ENCODE measurements around the gene USP6NL.

Gene USP6NL

DNA sequence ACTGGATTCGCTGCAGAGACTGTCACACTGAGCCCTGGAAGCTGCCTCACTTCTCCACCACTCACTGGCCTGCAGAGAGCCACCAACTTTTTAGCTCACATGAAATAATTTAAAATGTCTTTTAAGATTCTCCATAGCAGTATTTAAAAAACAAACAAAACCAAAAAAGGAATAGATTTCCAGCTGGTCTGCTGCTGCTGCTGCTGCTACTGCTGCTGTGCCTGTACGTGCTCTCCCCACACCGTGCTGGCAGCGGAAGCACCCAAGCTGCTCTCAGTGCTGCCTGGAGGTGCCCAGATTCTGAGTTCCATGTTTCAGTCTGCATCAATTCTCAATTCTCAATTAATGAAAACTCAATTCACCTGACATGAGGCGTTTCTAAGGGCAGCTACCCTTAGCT is 146.0 kb downstream of the USP6NL start:
- in situ Hi-C loops (cut with MboI; ENCODE audit: low pct_unique_long_range_greater_than_20kb, low sequenced_read_pairs): no loop called here
- DNase-seq: no peak

DNA sequence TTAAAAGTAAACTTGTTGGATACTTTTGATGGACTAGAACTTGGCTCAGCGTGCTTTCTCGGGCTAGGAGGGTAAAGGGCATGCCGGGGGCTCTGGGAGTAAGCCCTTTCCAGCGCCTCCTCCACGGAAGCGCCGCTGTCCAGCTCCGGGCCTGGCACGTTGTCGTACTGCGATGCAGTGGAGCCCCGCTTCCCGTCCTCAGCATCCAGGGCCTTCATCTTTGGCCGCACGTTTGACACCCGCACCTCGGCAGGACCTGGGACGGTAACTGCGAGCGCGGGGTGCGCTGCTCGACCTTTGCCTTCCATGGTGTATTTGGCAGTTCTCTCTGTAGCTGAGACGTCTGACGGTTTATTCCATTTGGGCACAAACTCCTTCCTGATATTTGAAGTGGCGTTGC is 148.3 kb downstream of the USP6NL start:
- no peak for DNase-seq
- in situ Hi-C loops (cut with MboI; ENCODE audit: low pct_unique_long_range_greater_than_20kb, low sequenced_read_pairs): no loop called here

DNA sequence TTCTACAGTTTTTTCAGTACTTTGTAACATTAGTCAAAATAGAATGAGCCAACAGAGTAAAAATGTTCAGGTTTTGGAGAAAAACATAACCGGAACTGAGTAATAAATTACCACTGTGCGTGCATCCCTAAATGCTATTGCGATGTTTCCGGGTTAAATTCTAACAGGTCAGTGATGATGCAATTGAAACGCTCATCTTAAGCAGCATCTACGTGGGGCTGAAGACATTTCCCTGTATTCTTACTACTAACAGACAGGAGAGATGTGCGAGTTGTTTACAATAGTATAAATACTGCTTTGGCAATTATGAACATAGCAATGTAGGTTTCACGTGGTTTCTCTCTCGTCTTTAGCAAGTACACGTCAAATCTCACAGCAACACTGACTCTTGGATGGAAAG is 149.4 kb downstream of the USP6NL start:
- no peak for DNase-seq
- in situ Hi-C loops (cut with MboI; ENCODE audit: low pct_unique_long_range_greater_than_20kb, low sequenced_read_pairs): no loop called here

DNA sequence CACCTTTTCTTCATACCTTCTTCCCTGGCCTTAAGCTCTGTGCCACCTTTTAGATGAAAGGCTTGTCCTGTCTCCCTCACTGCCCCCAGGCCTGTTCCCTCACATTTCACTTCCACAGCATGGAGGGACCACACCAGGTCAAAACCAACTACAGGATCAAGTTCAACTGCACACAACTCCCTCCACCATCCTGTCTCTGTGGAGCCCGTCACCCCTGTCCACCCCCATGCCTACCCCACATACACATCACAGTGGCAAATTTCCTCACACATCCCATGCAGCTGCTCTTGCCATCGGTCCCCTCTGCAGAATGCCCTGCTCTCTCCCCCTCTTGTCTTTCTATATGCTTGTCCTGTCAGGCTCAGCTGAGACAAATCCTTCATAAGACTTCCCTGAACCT is 154.1 kb downstream of the USP6NL start:
- in situ Hi-C loops (cut with MboI; ENCODE audit: low pct_unique_long_range_greater_than_20kb, low sequenced_read_pairs): no loop called here
- no peak for DNase-seq

DNA sequence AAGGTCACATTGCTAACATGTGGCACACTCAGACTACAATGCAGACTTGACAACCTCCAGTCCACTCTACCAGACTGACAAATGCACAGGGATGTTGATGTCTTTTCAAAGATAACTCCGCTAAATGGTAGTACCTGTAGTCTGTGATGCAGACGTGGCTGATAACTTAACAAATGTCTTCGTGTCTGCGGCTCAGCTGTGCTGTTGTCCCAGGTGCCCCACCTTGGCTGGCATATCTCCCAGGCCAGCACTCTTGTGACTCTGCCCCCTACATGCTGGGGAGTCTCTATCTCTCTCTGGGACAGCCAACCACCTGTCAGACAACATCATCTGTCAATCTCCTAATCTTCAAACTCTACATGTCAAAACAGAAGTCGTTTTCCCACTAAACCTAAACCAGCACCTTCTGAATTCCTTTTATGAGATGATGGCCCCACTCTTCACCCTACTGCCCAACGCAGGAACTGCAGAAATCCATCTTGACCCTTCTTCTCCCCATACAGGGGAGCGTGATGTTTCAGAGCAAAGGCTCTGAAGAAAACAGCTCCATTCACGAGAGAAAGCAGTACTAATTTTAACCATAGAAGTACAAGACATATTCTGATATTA is 156.4 kb downstream of the USP6NL start:
- in situ Hi-C loops (cut with MboI; ENCODE audit: low pct_unique_long_range_greater_than_20kb, low sequenced_read_pairs): no loop called here
- no peak for DNase-seq

DNA sequence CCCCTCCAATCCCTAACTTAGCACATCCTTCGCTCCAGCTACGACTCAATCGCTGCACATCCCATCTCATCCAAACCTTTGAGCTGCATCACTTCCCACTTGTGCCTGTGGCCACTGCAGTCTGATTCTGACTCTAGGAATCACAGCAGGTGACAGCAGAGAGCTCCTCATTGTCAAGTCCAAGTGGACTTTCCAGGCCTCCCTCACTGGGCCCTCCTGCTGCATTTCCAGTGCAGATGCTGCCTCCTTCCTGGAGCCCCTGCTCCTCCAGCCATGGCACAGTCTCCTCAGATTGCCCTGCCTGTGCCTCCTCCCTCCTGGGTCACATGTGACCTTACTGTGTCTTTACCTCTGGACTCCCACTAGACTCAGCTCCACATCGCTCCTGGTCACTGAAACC is 157.3 kb downstream of the USP6NL start:
- in situ Hi-C loops (cut with MboI; ENCODE audit: low pct_unique_long_range_greater_than_20kb, low sequenced_read_pairs): no loop called here
- DNase-seq: no peak

DNA sequence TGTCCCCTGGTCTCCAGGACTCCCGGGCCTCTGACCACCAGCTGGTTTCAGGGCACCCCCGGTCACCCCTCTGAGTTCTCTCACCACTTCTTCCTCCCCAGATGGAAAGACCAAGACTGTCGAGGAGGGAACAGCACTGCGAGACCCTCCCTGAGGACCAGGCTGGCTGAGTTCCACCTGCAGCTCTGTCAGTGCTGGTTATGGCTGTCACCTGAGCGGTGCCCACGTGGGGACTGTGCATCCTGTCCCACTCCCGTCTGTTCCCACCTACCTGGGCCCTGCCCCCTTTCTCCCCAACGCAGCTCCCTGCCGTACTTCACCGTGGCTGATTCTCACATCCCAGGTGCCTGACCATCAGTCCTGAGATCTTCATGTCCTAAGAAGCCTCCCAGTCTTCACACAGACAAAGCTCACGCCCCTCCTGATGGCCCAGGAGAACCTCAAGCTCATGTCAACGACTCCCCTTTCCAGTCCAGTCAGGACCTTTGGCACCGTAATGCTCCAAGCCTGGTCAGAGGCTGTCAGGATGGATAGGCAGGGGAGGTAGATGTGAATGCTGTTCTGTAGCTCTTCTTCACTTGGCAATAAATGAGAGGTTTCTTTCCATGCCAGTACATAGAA is 159.7 kb downstream of the USP6NL start:
- in situ Hi-C loops (cut with MboI; ENCODE audit: low pct_unique_long_range_greater_than_20kb, low sequenced_read_pairs): no loop called here
- no peak for DNase-seq

DNA sequence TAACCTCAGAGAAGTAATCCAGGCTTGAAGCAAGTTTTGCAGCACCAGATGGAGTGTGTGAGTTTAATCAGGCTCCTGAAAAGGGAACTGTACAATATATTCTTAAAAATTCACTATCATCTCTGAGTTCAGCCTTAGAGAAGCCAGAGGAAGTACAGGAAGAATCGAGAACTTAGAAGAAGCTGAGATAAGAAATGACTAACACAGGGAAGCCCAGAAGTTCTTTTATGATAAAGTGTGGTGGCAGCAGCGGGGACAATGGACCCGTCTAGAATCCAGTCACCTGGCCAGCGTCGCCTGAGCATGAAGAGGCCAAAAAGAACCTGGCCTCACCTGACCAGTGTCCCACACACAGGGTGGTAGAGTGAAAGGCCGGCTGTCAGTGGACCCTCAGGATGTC is 161.0 kb downstream of the USP6NL start:
- in situ Hi-C loops (cut with MboI; ENCODE audit: low pct_unique_long_range_greater_than_20kb, low sequenced_read_pairs): no loop called here
- DNase-seq: no peak

DNA sequence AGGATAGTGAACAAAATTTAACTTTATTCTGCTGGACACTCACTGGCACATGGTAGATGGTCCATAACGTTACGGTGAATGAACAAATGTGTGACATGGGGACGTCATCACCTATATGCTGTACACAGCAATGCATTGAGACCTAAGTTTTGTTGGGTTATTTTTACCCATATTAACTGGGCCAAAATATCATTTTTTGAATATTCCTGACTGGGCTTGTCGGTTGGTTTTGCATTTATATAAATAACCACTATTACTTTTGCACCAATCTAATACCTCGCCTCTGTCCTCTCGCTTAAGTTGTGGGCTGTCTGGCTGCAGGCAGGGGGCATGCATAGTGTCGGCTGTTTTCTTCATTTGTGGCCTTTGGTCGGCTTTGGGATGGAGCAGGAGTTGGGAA is 161.7 kb downstream of the USP6NL start:
- DNase-seq: no peak
- in situ Hi-C loops (cut with MboI; ENCODE audit: low pct_unique_long_range_greater_than_20kb, low sequenced_read_pairs): no loop called here

DNA sequence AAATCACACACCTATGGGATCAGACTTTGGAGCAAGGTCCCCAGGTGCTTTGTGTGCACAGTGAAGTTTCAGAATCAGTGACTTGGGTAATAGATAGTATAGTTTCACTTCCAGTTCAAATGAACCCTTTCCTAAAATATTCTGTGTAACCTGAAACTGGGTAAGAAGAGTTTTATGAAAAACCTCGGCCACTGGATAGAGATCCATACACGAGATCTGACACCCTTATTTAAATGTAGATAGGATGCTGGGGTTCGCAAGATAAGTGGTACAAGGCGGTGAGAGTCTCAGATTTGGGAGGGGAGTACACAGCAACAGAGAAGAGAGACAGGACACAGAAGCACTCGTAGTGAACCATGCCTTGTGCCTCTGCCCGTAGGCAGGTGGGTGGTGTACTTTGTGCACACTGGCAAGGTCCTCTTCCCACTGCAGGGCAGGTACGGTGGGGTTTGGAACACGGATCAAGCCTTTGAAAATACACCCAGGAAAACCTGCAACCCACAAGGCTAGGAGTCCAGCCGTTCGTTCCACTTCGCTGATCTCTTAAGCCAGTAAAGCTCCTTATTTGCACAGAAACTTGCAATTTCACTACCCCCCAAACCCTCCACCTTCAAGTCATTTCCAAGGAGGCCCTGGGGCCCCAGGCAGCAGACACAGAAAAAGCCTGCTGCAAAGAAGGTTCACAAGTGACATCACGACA is 162.8 kb downstream of the USP6NL start:
- no peak for DNase-seq
- in situ Hi-C loops (cut with MboI; ENCODE audit: low pct_unique_long_range_greater_than_20kb, low sequenced_read_pairs): no loop called here

DNA sequence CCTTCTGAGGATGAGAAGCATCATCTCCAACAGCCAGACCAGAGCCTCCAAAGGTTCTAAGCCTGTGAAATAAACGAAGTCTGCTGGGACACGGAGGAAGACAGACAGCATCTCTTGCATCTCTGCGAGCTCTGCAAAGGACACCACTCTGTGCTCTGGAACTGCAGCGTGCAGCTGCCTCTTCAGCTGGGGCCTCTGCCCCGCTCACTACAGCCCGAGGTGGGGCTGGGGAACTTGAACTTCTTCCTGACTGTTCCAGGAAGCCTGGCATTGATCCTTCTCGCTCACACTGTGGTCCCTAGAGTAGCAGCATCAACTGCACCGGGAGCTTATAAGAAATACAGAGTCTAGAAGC is 163.3 kb downstream of the USP6NL start:
- DNase-seq: no peak
- in situ Hi-C loops (cut with MboI; ENCODE audit: low pct_unique_long_range_greater_than_20kb, low sequenced_read_pairs): no loop called here

DNA sequence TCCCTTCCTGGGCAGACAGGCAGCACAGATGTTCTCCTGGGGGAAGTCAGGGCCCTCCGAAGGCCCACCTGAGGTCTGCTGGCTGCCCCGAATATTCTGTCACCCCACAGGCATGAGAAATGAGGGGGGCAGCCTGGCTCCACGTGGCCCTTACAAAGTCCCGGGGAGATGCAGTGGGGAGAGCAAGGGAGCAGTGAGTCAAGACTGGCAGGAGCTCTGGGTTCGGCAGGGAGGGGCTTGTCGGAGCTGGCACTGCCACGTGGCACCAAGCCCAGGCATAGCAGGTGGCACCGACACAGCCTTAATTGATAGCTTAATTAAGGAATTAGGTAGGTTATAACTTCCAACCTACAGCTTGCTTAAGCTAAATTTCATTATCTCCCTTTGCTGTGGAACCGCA is 163.9 kb downstream of the USP6NL start:
- in situ Hi-C loops (cut with MboI; ENCODE audit: low pct_unique_long_range_greater_than_20kb, low sequenced_read_pairs): no loop called here
- DNase-seq: no peak

DNA sequence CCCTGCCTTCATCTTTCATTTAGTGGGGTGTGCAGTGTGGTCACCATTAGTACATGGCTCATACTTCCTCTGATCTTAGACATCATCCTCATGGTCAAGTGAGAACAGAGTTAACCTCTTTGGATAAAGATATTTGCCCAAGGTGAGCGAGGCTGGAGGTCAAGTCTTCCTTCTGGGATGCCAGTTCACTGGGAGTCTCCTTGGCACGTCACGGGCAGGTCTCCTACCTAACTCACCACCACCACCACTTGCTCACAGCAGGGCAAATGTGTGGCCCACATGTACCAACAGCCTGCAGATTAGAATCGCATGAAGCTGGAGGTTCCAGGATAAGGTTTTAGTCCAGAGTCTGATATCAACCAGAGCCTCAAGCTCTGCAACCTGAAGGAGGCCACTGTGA is 164.6 kb downstream of the USP6NL start:
- no peak for DNase-seq
- in situ Hi-C loops (cut with MboI; ENCODE audit: low pct_unique_long_range_greater_than_20kb, low sequenced_read_pairs): no loop called here

DNA sequence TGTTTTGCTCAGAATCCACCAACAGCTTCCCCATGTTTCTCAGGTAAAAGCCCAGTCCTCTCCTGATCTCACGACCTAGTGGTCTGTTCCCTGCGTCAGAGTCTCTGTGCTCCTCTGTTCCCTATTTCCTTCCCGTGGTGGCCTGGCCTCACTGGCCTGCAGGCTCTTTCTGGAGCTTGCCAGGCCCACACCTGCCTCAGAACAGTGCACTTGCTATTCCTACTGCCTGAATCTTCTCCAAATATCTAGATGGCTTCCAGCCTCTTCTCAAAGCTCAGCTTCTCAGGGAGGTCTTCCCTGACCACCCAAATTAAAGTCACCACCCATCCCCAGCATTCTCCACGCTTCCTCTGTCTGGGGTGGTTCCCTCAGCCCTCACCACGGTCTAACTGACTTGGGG is 165.3 kb downstream of the USP6NL start:
- in situ Hi-C loops (cut with MboI; ENCODE audit: low pct_unique_long_range_greater_than_20kb, low sequenced_read_pairs): no loop called here
- DNase-seq: no peak

DNA sequence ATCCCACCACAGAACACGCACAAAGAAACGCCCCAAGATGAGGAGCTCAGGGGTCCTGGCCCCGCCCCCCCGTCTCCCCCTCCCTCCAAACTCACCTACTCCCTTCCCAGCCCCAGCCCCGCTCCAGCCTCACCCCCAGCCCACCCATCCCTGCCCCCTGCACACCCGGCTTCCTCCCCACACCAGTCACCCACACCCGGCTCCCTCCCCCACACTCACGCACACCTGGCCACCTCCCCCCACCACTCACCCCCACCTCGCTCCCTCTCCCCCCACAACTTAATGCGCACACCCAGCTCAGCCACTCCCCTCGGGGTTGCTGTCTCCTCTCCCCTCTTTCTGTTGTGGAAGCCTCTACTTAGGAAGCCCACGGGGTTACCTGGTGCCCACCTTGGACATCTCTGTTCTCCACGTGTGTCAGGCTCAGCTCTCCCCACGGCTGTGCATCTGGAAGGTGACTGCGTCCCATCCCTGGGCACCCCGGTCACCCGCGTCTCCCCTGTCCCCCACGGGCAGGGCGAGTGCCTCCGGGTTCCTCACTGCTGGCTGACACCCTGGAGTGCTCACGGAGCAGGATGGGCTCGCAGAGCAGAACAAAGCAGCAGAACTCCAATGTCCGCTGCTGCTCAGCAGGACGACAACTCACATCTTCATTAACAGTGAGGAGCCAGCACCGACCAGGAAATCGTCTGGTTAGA is 166.8 kb downstream of the USP6NL start:
- DNase-seq: no peak
- in situ Hi-C loops (cut with MboI; ENCODE audit: low pct_unique_long_range_greater_than_20kb, low sequenced_read_pairs): no loop called here

DNA sequence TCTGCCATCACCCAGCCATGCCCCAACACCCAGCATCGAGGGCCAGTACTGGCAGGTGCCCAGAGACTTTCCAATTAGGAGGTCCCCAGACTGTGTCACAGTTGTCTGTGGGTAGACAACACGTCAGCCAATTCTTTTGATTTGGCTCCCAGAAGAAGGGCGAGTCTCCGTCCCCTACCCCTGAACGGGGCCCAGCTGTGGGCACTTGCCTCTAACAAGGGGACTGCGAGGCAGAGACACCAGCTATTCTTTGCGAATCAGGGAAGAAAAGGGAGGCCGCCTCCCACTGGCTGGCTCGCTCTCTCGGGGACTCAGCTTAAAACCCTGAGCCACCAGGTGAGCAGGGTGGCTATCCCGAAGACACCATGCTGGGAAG is 167.3 kb downstream of the USP6NL start:
- in situ Hi-C loops (cut with MboI; ENCODE audit: low pct_unique_long_range_greater_than_20kb, low sequenced_read_pairs): no loop called here
- no peak for DNase-seq

DNA sequence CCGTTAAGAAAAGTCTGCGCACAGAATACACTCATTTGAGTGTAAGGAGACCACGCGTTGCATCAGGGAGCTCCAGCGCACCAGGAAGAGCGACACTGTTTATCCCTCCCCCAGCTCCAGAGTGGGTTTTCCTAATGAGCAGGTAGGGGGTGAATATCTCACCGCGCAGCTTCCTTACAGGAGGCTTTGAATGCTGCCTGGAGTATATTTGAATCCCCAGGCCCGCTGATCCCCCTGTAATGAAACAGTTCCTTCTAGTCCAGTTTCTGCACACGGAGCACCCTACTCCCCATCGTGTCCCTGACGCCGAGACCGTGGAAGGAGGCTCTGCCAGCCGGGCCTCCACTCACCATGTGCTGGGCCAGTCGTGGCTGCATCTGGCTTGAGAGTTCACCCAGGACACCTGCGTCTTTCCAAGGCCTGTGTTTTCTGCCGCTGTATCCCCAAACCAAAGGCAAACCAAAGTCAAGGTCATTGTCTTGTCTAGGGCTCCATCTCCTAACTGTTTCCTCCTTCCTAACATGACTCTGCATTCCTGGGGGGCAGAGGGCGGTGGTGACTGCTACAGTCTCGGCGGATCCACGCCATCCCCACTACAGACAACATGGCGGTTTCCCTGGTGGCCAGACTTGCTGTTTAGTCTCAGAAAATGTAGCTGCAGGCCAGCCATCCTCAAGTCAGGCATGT is 167.8 kb downstream of the USP6NL start:
- DNase-seq: no peak
- in situ Hi-C loops (cut with MboI; ENCODE audit: low pct_unique_long_range_greater_than_20kb, low sequenced_read_pairs): no loop called here

DNA sequence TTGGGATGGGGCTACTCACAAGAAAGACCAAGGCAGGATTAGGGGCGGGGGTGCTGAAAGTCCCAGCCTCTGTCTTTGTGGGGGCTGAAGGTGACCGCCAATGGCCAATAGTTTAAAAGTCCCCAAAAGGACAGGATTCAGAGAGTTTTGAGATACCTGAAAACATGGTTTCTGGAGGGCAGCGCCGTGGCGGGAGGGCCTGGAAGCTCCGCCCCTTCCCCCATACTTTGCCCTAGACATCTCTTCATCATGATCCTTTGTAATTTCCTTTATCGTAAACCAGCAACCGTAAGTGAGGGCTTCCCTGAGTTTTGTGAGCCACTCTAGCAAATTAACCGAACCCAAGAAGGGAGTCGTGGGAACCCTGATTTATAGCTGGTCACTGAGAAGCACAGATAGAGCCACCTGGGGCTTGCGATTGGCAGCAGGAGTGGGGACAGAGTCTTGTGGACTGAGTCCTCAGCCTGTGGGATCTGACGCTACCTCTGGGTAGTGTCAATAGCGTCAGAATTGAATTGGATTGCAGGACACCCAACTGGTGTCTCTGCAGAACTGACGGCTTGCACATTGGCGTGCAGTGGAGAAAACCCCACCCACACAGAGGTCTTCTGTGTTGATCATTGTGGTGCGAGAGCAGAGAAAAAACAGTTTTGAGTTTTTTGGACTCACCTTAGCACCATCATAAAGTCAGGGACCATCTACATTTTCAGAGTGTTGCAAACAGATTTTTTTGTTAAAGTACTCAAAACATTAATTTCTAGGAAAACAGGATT is 169.3 kb downstream of the USP6NL start:
- in situ Hi-C loops (cut with MboI; ENCODE audit: low pct_unique_long_range_greater_than_20kb, low sequenced_read_pairs): no loop called here
- no peak for DNase-seq

DNA sequence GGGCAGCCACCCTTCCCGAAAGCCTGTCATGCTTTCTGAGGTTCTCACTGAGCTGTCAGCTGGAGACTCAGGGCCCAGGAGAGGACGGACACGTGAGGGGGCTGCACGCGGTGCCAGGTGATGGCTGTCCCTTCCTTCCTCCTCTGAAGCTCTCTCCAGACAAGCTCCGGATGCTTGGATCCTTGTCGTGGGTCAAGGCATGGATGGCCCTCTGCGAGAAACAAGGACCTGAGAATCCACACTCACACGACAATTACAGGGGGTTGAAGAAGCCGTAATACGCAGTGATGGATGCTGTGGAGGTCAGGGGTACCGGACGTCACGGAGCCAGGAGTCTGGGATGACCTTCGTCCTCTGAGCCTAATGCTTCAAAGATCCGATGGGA is 170.3 kb downstream of the USP6NL start:
- DNase-seq: no peak
- in situ Hi-C loops (cut with MboI; ENCODE audit: low pct_unique_long_range_greater_than_20kb, low sequenced_read_pairs): no loop called here

Measured in KBM-7 (cell line).